A549 (cell line): ENCODE data around the gene TRAF3. TPM values are rescaled to one million over a fixed set of nuclear protein-coding genes. Genes with fewer than 3 reads are reported as not detected.

ENCODE experiments used
- ATAC-seq, 2 experiments: fragments of 200-7000 bp in 1 of 2; fragments of >200 bp in 1 of 2; cut with Nextera tagmentation in 1 of 2; cut with Tn5 transposase in 1 of 2; 3 replicates each; pipeline versions ENCODE4 v1.8.0 to v1.9.1; 2018 to 2020; ENCODE audit warnings: mild to moderate bottlenecking in 1 of 2, moderate library complexity in 1 of 2
- CTCF ChIA-PET: fragments of 300-600 bp; sonication (Branson Sonifier 250); formaldehyde crosslinking; extraction: SDS; loops from one replicate; lab custom pipeline; 2021; ENCODE audit warnings: antibody characterized with exemption, inconsistent platforms; lab: Yijun Ruan, JAX
- POLR2A ChIA-PET: fragments of 350-600 bp; formaldehyde crosslinking; extraction: SDS; loops from one replicate; lab custom pipeline; 2021; ENCODE audit warnings: antibody characterized with exemption, inconsistent platforms; lab: Yijun Ruan, JAX
- DNase-seq, 2 experiments: peaks; one replicate each; pipeline versions ENCODE4 v3.0.0 to v3.0.0-alpha.2; 2011 to 2016; ENCODE audit warnings: low read depth in 1 of 2, low spot score in 1 of 2
- FAIRE-seq: peaks from 2 replicates; lab custom pipeline; 2011; peaks lifted over from hg19 to GRCh38; lab: Jason Lieb, UNC
- H3K27ac ChIP-seq, 2 experiments: fragments of >200 bp; sonication (Bioruptor Twin); formaldehyde crosslinking; 3 replicates each; pipeline ENCODE4 v1.5.1; 2016 to 2017
- H3K4me1 ChIP-seq: fragments of >200 bp; sonication (Bioruptor Twin); formaldehyde crosslinking; 3 replicates; pipeline ENCODE4 v1.6.1; 2016
- H3K4me2 ChIP-seq: fragments of >200 bp; sonication (Bioruptor Twin); formaldehyde crosslinking; 3 replicates; pipeline ENCODE4 v1.6.1; 2016
- H3K4me3 ChIP-seq: fragments of >200 bp; sonication (Bioruptor Twin); formaldehyde crosslinking; 3 replicates; pipeline ENCODE4 v1.5.1; 2016
- H3K9me3 ChIP-seq: fragments of >200 bp; sonication (Bioruptor Twin); formaldehyde crosslinking; 3 replicates; pipeline ENCODE4 v1.6.1; 2016
- CBX2 ChIP-seq: fragments of 200-600 bp; sonication (generic); IDR thresholded peaks from 2 replicates; pipeline ENCODE4 v1.6.1; 2016; ENCODE audit warnings: low read depth, mild to moderate bottlenecking, borderline replicate concordance
- CHD2 ChIP-seq: fragments of 150-350 bp; IDR thresholded peaks from 2 replicates; pipeline ENCODE4 v1.6.1; 2014; ENCODE audit warnings: low read length; ENCODE audit not compliant: partially characterized antibody
- EHF ChIP-seq: fragments of 250-450 bp; sonication (Bioruptor Pico); IDR thresholded peaks from 2 replicates; pipeline ENCODE4 v1.5.0; 2020; ENCODE audit warnings: mild to moderate bottlenecking
- FOXS1 ChIP-seq: fragments of 250-450 bp; sonication (Bioruptor Pico); IDR thresholded peaks from 2 replicates; pipeline ENCODE4 v1.5.0; 2020; ENCODE audit warnings: mild to moderate bottlenecking, moderate library complexity
- GATA3 ChIP-seq: IDR thresholded peaks from 2 replicates; pipeline ENCODE4 v1.6.1; 2012; ENCODE audit warnings: borderline replicate concordance
- HEYL ChIP-seq: fragments of 250-450 bp; sonication (Bioruptor Pico); IDR thresholded peaks from 2 replicates; pipeline ENCODE4 v1.8.0; 2021; ENCODE audit warnings: mild to moderate bottlenecking, moderate library complexity
- HOXB5 ChIP-seq: fragments of 250-450 bp; sonication (Bioruptor Pico); IDR thresholded peaks from 2 replicates; pipeline ENCODE4 v1.5.0; 2020; ENCODE audit warnings: mild to moderate bottlenecking, moderate library complexity
- KDM1A ChIP-seq: fragments of 200-600 bp; sonication (generic); IDR thresholded peaks from 2 replicates; pipeline ENCODE4 v1.6.1; 2016; ENCODE audit warnings: low read depth, mild to moderate bottlenecking
- KDM5A ChIP-seq: fragments of 200-600 bp; sonication (generic); IDR thresholded peaks from 2 replicates; pipeline ENCODE4 v1.6.1; 2016; ENCODE audit warnings: antibody characterized with exemption, mild to moderate bottlenecking
- MAFK ChIP-seq: fragments of 450-650 bp; IDR thresholded peaks from 2 replicates; pipeline ENCODE4 v1.6.1; 2014; ENCODE audit not compliant: partially characterized antibody
- NPAS2 ChIP-seq: fragments of 250-450 bp; sonication (Bioruptor Pico); IDR thresholded peaks from 2 replicates; pipeline ENCODE4 v1.8.0; 2022; ENCODE audit warnings: mild to moderate bottlenecking, moderate library complexity, borderline replicate concordance
- RARB ChIP-seq: fragments of 250-450 bp; sonication (Bioruptor Pico); IDR thresholded peaks from 2 replicates; pipeline ENCODE4 v1.8.0; 2021; ENCODE audit warnings: mild to moderate bottlenecking, moderate library complexity
- SREBF2 ChIP-seq: fragments of 450-650 bp; IDR thresholded peaks from 2 replicates; pipeline ENCODE4 v1.6.1; 2014; ENCODE audit warnings: mild to moderate bottlenecking, moderate library complexity
- TFCP2L1 ChIP-seq: fragments of 250-450 bp; sonication (Bioruptor Pico); IDR thresholded peaks from 2 replicates; pipeline ENCODE4 v1.5.0; 2021; ENCODE audit warnings: mild to moderate bottlenecking
- ZC3H11A ChIP-seq: fragments of 450-650 bp; IDR thresholded peaks from 2 replicates; pipeline ENCODE4 v1.6.1; 2014; ENCODE audit warnings: antibody characterized with exemption, mild to moderate bottlenecking
- ZFP36 ChIP-seq: fragments of 450-650 bp; IDR thresholded peaks from 2 replicates; pipeline ENCODE4 v1.6.1; 2014; ENCODE audit warnings: borderline replicate concordance; ENCODE audit not compliant: partially characterized antibody
- ZSCAN20 ChIP-seq: fragments of 250-450 bp; sonication (Bioruptor Pico); IDR thresholded peaks from 2 replicates; pipeline ENCODE4 v1.8.0; 2022; ENCODE audit warnings: mild to moderate bottlenecking, moderate library complexity
- WGBS: methylation state at CpG from one replicate; pipeline ENCODE4 v1.1.6; 2017; ENCODE audit errors: missing lambda C conversion rate; 5-methylcytosine and 5-hydroxymethylcytosine counted together
- polyA plus RNA-seq, 4 experiments: library from polyadenylated mRNA; depleted of rRNA in 3 of 4; stranded (reverse); fragments of >200 nt; fragmentation: RNase III in 1 of 4; extraction: RNeasy Plus Mini Kit Qiagen cat#74134 plus additional on column Dnase treatment in 1 of 4; gene quantifications; 2 replicates in 3 of 4; 3 replicates in 1 of 4; pipeline ENCODE4 v1.2.3, GENCODE V29; 2011 to 2017
- TF ChIP-seq, protein P1 (sequence below): IDR thresholded peaks from 2 replicates; pipeline ENCODE4 v1.6.1; 2012; ENCODE audit warnings: low read depth, borderline replicate concordance
- TF ChIP-seq, protein P2 (sequence below): fragments of 150-350 bp; IDR thresholded peaks from 2 replicates; pipeline ENCODE4 v1.6.1; 2014; ENCODE audit warnings: low read depth, mild to moderate bottlenecking, low read length
- TF ChIP-seq, protein P3 (sequence below): fragments of 250-450 bp; sonication (Bioruptor Pico); IDR thresholded peaks from 2 replicates; pipeline ENCODE4 v1.5.0; 2020; ENCODE audit warnings: low read depth, mild to moderate bottlenecking, moderate library complexity
- TF ChIP-seq, protein P4 (sequence below): fragments of >200 bp; sonication (Bioruptor Twin); formaldehyde crosslinking; IDR thresholded peaks from 3 replicates; pipeline ENCODE4 v1.6.1; 2016

Gene TRAF3
- polyA plus RNA-seq, 2 of the 4 experiments (the other 2 are of a cell fraction), result 20.2 to 25.5 TPM

DNA sequence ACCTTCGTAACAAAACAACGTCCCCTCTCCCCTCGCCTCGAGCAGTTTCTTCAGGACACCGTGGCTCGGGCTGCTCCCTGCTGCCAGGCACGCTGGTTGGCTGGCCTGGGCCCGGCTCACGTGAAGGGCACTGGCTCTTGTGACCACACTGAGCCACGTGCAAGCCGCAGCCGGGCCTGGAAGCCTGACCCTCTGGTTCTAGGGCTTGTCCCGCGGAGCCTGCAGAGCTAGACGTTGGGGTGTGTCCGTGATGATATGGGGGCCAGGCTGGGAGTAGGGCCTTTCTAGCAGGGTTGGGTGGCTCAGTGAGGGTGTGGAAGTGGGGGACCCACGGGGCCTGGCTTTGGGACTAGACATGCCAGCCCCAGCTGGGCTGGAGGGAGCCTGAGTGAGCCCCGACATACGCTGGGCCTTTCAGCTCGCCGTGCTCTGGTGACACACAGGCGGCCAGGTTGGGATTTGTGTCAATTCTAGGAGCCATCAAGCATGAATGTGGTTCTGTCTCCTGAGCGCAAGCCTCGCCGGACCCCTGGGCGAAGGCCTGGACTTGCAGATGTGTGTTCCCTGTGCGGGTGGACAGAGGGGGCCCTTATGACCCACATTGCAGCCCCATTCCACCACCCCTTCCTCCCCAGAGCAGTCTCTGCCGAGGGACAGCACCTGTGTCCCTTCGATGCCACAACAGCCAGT, 131.7 kb downstream of the TRAF3 start:
- FAIRE-seq (no peak), DNase-seq (no peak), ATAC-seq (no peak)
- Histone ChIP-seq H3K27ac (no peak overlapping the region), H3K4me1 (no peaks in the 10 kb centered on the region), H3K9me3 (no peaks in the 10 kb centered on the region), H3K4me2 (no peak overlapping the region), H3K4me3 (no peak overlapping the region)
- ChIA-PET CTCF (interaction anchor here (1.2 kb wide), 1 partner anchor 214 kb away, joined by 3 read pairs; no protein-coding TSS in a partner anchor), POLR2A (no interaction called here)
- TF ChIP-seq TFCP2L1 (CRISPR knock-in tag), result no peak
- TF ChIP-seq, protein P1, sequence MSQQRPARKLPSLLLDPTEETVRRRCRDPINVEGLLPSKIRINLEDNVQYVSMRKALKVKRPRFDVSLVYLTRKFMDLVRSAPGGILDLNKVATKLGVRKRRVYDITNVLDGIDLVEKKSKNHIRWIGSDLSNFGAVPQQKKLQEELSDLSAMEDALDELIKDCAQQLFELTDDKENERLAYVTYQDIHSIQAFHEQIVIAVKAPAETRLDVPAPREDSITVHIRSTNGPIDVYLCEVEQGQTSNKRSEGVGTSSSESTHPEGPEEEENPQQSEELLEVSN, result no peak
- no peak for TF ChIP-seq KDM1A
- no peak for TF ChIP-seq NPAS2 (CRISPR knock-in tag)
- no peak for TF ChIP-seq HEYL (CRISPR knock-in tag)
- no peak for TF ChIP-seq EHF (CRISPR knock-in tag)
- no peak for TF ChIP-seq FOXS1 (CRISPR knock-in tag)
- 95% methylated on average over 22 of the region's 29 CpGs for WGBS

DNA sequence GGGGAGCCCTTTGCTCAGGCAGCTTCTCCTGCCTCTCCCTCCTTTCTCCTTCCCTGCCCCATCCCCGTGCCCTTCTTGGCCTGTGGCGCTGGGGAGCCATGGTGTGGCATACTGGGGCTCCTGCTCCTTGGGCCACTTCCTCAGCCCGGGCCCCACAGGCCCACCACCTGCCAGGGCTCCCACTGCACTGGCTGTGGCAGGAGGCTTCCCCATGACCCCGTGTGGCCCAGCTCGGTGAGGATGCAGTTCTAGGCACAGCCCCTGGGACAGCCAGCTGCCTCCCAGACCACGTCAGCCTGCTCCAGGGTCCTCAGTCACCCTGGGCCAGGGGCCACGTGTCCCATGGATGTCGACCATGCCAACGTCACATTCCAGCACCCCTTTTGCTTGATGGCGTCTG, 132.2 kb downstream of the TRAF3 start:
- Histone ChIP-seq H3K4me3 (no peak overlapping the region), H3K27ac (no peak overlapping the region), H3K4me1 (no peaks in the 10 kb centered on the region), H3K4me2 (no peak overlapping the region), H3K9me3 (no peaks in the 10 kb centered on the region)
- FAIRE-seq, result no peak
- no peak for ATAC-seq
- POLR2A ChIA-PET, result no interaction called here
- TF ChIP-seq ZFP36 (no peak), HOXB5 (CRISPR knock-in tag) (no peak), CBX2 (no peak), ZC3H11A (no peak), RARB (CRISPR knock-in tag) (no peak), KDM1A (no peak), CHD2 (no peak), MAFK (no peak), FOXS1 (CRISPR knock-in tag) (no peak), KDM5A (no peak), GATA3 (no peak), SREBF2 (no peak), ZSCAN20 (CRISPR knock-in tag) (no peak)
- TF ChIP-seq, protein P2, sequence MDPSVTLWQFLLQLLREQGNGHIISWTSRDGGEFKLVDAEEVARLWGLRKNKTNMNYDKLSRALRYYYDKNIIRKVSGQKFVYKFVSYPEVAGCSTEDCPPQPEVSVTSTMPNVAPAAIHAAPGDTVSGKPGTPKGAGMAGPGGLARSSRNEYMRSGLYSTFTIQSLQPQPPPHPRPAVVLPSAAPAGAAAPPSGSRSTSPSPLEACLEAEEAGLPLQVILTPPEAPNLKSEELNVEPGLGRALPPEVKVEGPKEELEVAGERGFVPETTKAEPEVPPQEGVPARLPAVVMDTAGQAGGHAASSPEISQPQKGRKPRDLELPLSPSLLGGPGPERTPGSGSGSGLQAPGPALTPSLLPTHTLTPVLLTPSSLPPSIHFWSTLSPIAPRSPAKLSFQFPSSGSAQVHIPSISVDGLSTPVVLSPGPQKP, result no peak
- TF ChIP-seq, protein P3, sequence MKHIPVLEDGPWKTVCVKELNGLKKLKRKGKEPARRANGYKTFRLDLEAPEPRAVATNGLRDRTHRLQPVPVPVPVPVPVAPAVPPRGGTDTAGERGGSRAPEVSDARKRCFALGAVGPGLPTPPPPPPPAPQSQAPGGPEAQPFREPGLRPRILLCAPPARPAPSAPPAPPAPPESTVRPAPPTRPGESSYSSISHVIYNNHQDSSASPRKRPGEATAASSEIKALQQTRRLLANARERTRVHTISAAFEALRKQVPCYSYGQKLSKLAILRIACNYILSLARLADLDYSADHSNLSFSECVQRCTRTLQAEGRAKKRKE (CRISPR knock-in tag), result no peak
- TF ChIP-seq, protein P4, sequence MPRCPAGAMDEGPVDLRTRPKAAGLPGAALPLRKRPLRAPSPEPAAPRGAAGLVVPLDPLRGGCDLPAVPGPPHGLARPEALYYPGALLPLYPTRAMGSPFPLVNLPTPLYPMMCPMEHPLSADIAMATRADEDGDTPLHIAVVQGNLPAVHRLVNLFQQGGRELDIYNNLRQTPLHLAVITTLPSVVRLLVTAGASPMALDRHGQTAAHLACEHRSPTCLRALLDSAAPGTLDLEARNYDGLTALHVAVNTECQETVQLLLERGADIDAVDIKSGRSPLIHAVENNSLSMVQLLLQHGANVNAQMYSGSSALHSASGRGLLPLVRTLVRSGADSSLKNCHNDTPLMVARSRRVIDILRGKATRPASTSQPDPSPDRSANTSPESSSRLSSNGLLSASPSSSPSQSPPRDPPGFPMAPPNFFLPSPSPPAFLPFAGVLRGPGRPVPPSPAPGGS, result no peak
- DNase-seq, result no peak
- 94% methylated on average over 6 of the region's 10 CpGs for WGBS
- CTCF ChIA-PET, result interaction anchor here (1.2 kb wide), 1 partner anchor 214 kb away, joined by 3 read pairs; no protein-coding TSS in a partner anchor
